Measurements from ENCODE around the gene SNRPA1. TPM values are rescaled to one million over a fixed set of nuclear protein-coding genes. Genes with fewer than 3 reads are reported as not detected.

The SNRPA1 gene
- total and polyA plus RNA-seq, 2 donors (not counting 3 experiments of a cell fraction or from before 2014, with no cell fraction given) = 68.5 to 82.7 TPM

- peaks cover 41% of the 10 kb centered on the region for H3K4me1 ChIP-seq (ENCODE audit: control insufficient read depth, extremely low read depth, insufficient read depth, low read length)
- CTCF ChIA-PET = interaction anchor here (1.2 to 3.0 kb wide), 9 partner anchors 11 to 242 kb away, joined by 3 to 22 read pairs (median 6); no protein-coding TSS in a partner anchor
- BruUV-seq (replicated peaks) = TSS peak; percentile 48
- no peaks in the 10 kb centered on the region for H3K27me3 ChIP-seq (ENCODE audit: control insufficient read depth in 2 of 2, insufficient read depth in 2 of 2, low read length in 2 of 2)
- H3K9ac ChIP-seq (replicated peaks; ENCODE audit: extremely low read depth, insufficient read depth, low read length) = peak overlapping the region; percentile 61
- no peak overlapping the region for H2AFZ ChIP-seq (ENCODE audit: low read depth, low read length)
- H4K20me1 ChIP-seq (replicated peaks; ENCODE audit: control insufficient read depth, extremely low read depth, insufficient read depth, low read length) = peaks cover 4% of the 10 kb centered on the region
- no peaks in the 10 kb centered on the region for H3K36me3 ChIP-seq (ENCODE audit: control insufficient read depth in 2 of 2, extremely low read depth in 1 of 2, insufficient read depth in 2 of 2, low read length in 2 of 2)
- H3K4me3 ChIP-seq (replicated peaks in 1 of 3; ENCODE audit: insufficient read depth in 1 of 3, low read depth in 1 of 3, low read length in 3 of 3) = peak overlapping the region; percentile 10 to 86 (median 83)
- DNase-seq (ENCODE audit: low read depth, low spot score) (peak; percentile 72), FAIRE-seq (peak; percentile 94)
- TF ChIP-seq FOS (IDR thresholded peaks at IDR 0.05; ENCODE audit: borderline replicate concordance, insufficient read depth, low read length) = peak; percentile 70
- no peak for TF ChIP-seq MAX (IDR thresholded peaks at IDR 0.05; ENCODE audit: insufficient read depth, insufficient read length)
- peak; percentile 69 for TF ChIP-seq JUN (IDR thresholded peaks at IDR 0.05; ENCODE audit: borderline replicate concordance, insufficient read depth, insufficient read length, low read depth)
- TF ChIP-seq CTCF (IDR thresholded peaks at IDR 0.05; ENCODE audit: extremely low read depth in 1 of 2, insufficient read depth in 1 of 2, low read depth in 1 of 2, low read length in 2 of 2) = no peak
- POLR2A ChIA-PET = interaction anchor here (0.6 kb wide), 1 partner anchor 129 kb away, joined by 6 read pairs; no protein-coding TSS in a partner anchor
- H3K79me2 ChIP-seq (ENCODE audit: control insufficient read depth, insufficient read depth, low read length) = peaks cover 55% of the 10 kb centered on the region
- no peaks in the 10 kb centered on the region for H3K9me3 ChIP-seq (replicated peaks; ENCODE audit: control insufficient read depth, insufficient read depth, low read length)
- dilution Hi-C loops (cut with MboI; ENCODE audit: extremely low pct_ligation_motif_present, low sequenced_read_pairs) (no loop called here), intact Hi-C loops (cut with micrococcal nuclease) (loop anchor here (1.0 to 10.0 kb wide), 4 partner anchors 49 to 646 kb away; partner anchors contain the start of genes ASB7 and LINS1)
- H3K4me2 ChIP-seq (ENCODE audit: insufficient read depth, low read length) = peak overlapping the region; percentile 73
- peak overlapping the region; percentile 26 for H3K27ac ChIP-seq (ENCODE audit: insufficient read depth, low read depth, low read length)
- H3K9me1 ChIP-seq (replicated peaks; ENCODE audit: control insufficient read depth, extremely low read depth, insufficient read depth, low read length) = no peaks in the 10 kb centered on the region
Measured at GRCh38 chr15:101250341-101250831, 44.7 kb downstream of the SNRPA1 start.

Data from endothelial cell of umbilical vein (primary cell).